Measurements from ENCODE around the gene MTF2.
"Not testable (repeated sequence)": the region's sequence is repeated elsewhere in the genome, so short reads cannot be mapped to it uniquely, and the experiment has no call there.

The MTF2 gene

GRCh38 chr1:93078986-93079654 is at the start of gene MTF2:
Gene MTF2 (plus strand): TSS chr1:93079283. CDS start chr1:93079527, 244 bp downstream.
- DNase-seq: peak; percentile 88

- DNase-seq: no peak
Observed at GRCh38 chr1:93029317-93029716, 49.8 kb upstream of the MTF2 start.

- not testable (repeated sequence) for DNase-seq
Observed at GRCh38 chr1:93030191-93030590, 48.9 kb upstream of the MTF2 start.

GRCh38 chr1:93031711-93032110 is 47.4 kb upstream of the MTF2 start:
- DNase-seq: no peak

GRCh38 chr1:93033029-93033428 is 46.1 kb upstream of the MTF2 start:
- no peak for DNase-seq

GRCh38 chr1:93033785-93034184 is 45.3 kb upstream of the MTF2 start:
- DNase-seq: no peak

GRCh38 chr1:93034397-93034796 is 44.7 kb upstream of the MTF2 start:
- DNase-seq: no peak

- DNase-seq: no peak
Observed at GRCh38 chr1:93036672-93037071, 42.4 kb upstream of the MTF2 start.

GRCh38 chr1:93042187-93043056 is 36.7 kb upstream of the MTF2 start:
- no peak for DNase-seq

- DNase-seq: no peak
Observed at GRCh38 chr1:93043057-93043557, 36.0 kb upstream of the MTF2 start.

- DNase-seq: no peak
Observed at GRCh38 chr1:93047618-93048017, 31.5 kb upstream of the MTF2 start.

- no peak for DNase-seq
Observed at GRCh38 chr1:93051961-93052360, 27.1 kb upstream of the MTF2 start.

- DNase-seq: no peak
Observed at GRCh38 chr1:93056214-93056613, 22.9 kb upstream of the MTF2 start.

- DNase-seq: no peak
Observed at GRCh38 chr1:93056649-93057048, 22.4 kb upstream of the MTF2 start.

- DNase-seq: no peak
Observed at GRCh38 chr1:93061895-93062792, 16.9 kb upstream of the MTF2 start.

GRCh38 chr1:93076268-93076667 is 2.8 kb upstream of the MTF2 start:
- DNase-seq: no peak

- no peak for DNase-seq
Observed at GRCh38 chr1:93078203-93078602, 880 bp upstream of the MTF2 start.

GRCh38 chr1:93078638-93078985 is 471 bp upstream of the MTF2 start:
- DNase-seq: no peak

- peak; percentile 59 for DNase-seq
Observed at GRCh38 chr1:93079685-93080141, 630 bp downstream of the MTF2 start.

GRCh38 chr1:93080179-93080823 is 1.2 kb downstream of the MTF2 start:
- peak; percentile 45 for DNase-seq

- no peak for DNase-seq
Observed at GRCh38 chr1:93081716-93082115, 2.6 kb downstream of the MTF2 start.

GRCh38 chr1:93082313-93082712 is 3.2 kb downstream of the MTF2 start:
- no peak for DNase-seq

GRCh38 chr1:93083979-93084378 is 4.9 kb downstream of the MTF2 start:
- DNase-seq: no peak
